Type B pancreatic cell (in vitro differentiated cells): Measurements from ENCODE around the gene DTX1. TPM values are rescaled to one million over a fixed set of nuclear protein-coding genes. Genes with fewer than 3 reads are reported as not detected.

Experiments used
- DNase-seq: peaks from one replicate; pipeline ENCODE4 v3.0.0; 2021; ENCODE audit warnings: mixed read lengths; ENCODE audit not compliant: unreplicated experiment; ENCODE audit errors: extremely low spot score
- H3K27ac Mint-ChIP-seq: 2 replicates; pipeline ENCODE4 v1.8.0; 2021; ENCODE audit warnings: mild to moderate bottlenecking, mixed read lengths
- H3K27me3 Mint-ChIP-seq: 2 replicates; pipeline ENCODE4 v1.8.0; 2021; ENCODE audit warnings: mixed read lengths
- H3K36me3 Mint-ChIP-seq: 2 replicates; pipeline ENCODE4 v1.8.0; 2021; ENCODE audit warnings: mixed read lengths
- H3K4me1 Mint-ChIP-seq: one replicate; pipeline ENCODE4 v1.8.0; 2021; ENCODE audit warnings: mixed read lengths; ENCODE audit not compliant: unreplicated experiment
- H3K4me3 Mint-ChIP-seq: 2 replicates; pipeline ENCODE4 v1.8.0; 2021; ENCODE audit warnings: mild to moderate bottlenecking, mixed read lengths
- H3K9me3 Mint-ChIP-seq: 2 replicates; pipeline ENCODE4 v1.8.0; 2021; ENCODE audit warnings: mixed read lengths
- CTCF ChIP-seq: fragments of 200-600 bp; sonication (generic); conservative IDR thresholded peaks from 2 replicates; pipeline ENCODE4 v1.5.0; 2021; ENCODE audit warnings: antibody characterized with exemption, mild to moderate bottlenecking
- total RNA-seq: library from RNA; stranded (reverse); gene quantifications from 2 replicates; pipeline ENCODE4 v1.2.1, GENCODE V29; 2021; ENCODE audit warnings: low replicate concordance

The DTX1 gene
- total RNA-seq, 1 donor from 2014 or later = 2.4 TPM

GRCh38 chr12:113083863-113084435 is 27.4 kb downstream of the DTX1 start:
- no peak for DNase-seq
- H3K27ac Mint-ChIP-seq = no peak overlapping the region
- H3K27me3 Mint-ChIP-seq = peaks cover 52% of the 10 kb centered on the region
- H3K9me3 Mint-ChIP-seq = no peaks in the 10 kb centered on the region
- TF ChIP-seq CTCF = no peak
- H3K4me3 Mint-ChIP-seq = no peak overlapping the region
- no peaks in the 10 kb centered on the region for H3K36me3 Mint-ChIP-seq
- H3K4me1 Mint-ChIP-seq = peaks cover 4% of the 10 kb centered on the region

GRCh38 chr12:113086249-113087164 is 30.0 kb downstream of the DTX1 start:
- no peaks in the 10 kb centered on the region for H3K9me3 Mint-ChIP-seq
- H3K27ac Mint-ChIP-seq = no peak overlapping the region
- H3K4me3 Mint-ChIP-seq = no peak overlapping the region
- TF ChIP-seq CTCF = no peak
- H3K36me3 Mint-ChIP-seq = no peaks in the 10 kb centered on the region
- no peak for DNase-seq
- H3K4me1 Mint-ChIP-seq = peaks cover under 1% of the 10 kb centered on the region
- H3K27me3 Mint-ChIP-seq = peaks cover 46% of the 10 kb centered on the region

- Mint-ChIP-seq H3K4me1 (peaks cover 1% of the 10 kb centered on the region), H3K36me3 (no peaks in the 10 kb centered on the region), H3K27me3 (peaks cover 52% of the 10 kb centered on the region), H3K4me3 (no peak overlapping the region), H3K27ac (no peak overlapping the region), H3K9me3 (no peaks in the 10 kb centered on the region)
- no peak for TF ChIP-seq CTCF
- no peak for DNase-seq
Measured at GRCh38 chr12:113087193-113087592, 30.7 kb downstream of the DTX1 start.

- DNase-seq = no peak
- no peaks in the 10 kb centered on the region for H3K36me3 Mint-ChIP-seq
- TF ChIP-seq CTCF = no peak
- peaks cover 53% of the 10 kb centered on the region for H3K27me3 Mint-ChIP-seq
- H3K4me3 Mint-ChIP-seq = no peak overlapping the region
- peaks cover 9% of the 10 kb centered on the region for H3K4me1 Mint-ChIP-seq
- H3K27ac Mint-ChIP-seq = no peak overlapping the region
- no peaks in the 10 kb centered on the region for H3K9me3 Mint-ChIP-seq
Measured at GRCh38 chr12:113088037-113088436, 31.5 kb downstream of the DTX1 start.

- H3K27ac Mint-ChIP-seq = no peak overlapping the region
- H3K4me1 Mint-ChIP-seq = peaks cover 9% of the 10 kb centered on the region
- H3K36me3 Mint-ChIP-seq = no peaks in the 10 kb centered on the region
- peaks cover 52% of the 10 kb centered on the region for H3K27me3 Mint-ChIP-seq
- no peak for TF ChIP-seq CTCF
- no peak overlapping the region for H3K4me3 Mint-ChIP-seq
- H3K9me3 Mint-ChIP-seq = no peaks in the 10 kb centered on the region
- no peak for DNase-seq
Measured at GRCh38 chr12:113088971-113089756, 32.6 kb downstream of the DTX1 start.
